ENCODE data around the gene C5orf15.

The C5orf15 gene

GRCh38 chr5:133909603-133910002, 58.8 kb downstream of the C5orf15 start:
- TF ChIP-seq ZFX (IDR thresholded peaks at IDR 0.05; ENCODE audit: borderline replicate concordance): no peak
- TF ChIP-seq CTCF (IDR thresholded peaks at IDR 0.05): no peak
- H3K27ac ChIP-seq: no peak overlapping the region

GRCh38 chr5:133907075-133907474, 61.4 kb downstream of the C5orf15 start:
- TF ChIP-seq ZFX (IDR thresholded peaks at IDR 0.05; ENCODE audit: borderline replicate concordance) (no peak), CTCF (IDR thresholded peaks at IDR 0.05) (no peak)
- no peak overlapping the region for H3K27ac ChIP-seq

GRCh38 chr5:133906303-133906702, 62.1 kb downstream of the C5orf15 start:
- H3K27ac ChIP-seq: no peak overlapping the region
- TF ChIP-seq ZFX (IDR thresholded peaks at IDR 0.05; ENCODE audit: borderline replicate concordance) (no peak), CTCF (IDR thresholded peaks at IDR 0.05) (no peak)

Measured in 22Rv1 (cell line).